GM19099 (cell line): ENCODE data around the gene ERLIN1.

Experiments
- POLR2A ChIP-seq: IDR thresholded peaks from 3 replicates; pipeline ENCODE4 v1.6.1; 2011; ENCODE audit warnings: low read depth; ENCODE audit not compliant: insufficient read length; ENCODE audit errors: extremely low read depth

Gene ERLIN1

GRCh38 chr10:100129424-100129823 lies 56.4 kb downstream of the ERLIN1 start:
- no peak for TF ChIP-seq POLR2A

DNA sequence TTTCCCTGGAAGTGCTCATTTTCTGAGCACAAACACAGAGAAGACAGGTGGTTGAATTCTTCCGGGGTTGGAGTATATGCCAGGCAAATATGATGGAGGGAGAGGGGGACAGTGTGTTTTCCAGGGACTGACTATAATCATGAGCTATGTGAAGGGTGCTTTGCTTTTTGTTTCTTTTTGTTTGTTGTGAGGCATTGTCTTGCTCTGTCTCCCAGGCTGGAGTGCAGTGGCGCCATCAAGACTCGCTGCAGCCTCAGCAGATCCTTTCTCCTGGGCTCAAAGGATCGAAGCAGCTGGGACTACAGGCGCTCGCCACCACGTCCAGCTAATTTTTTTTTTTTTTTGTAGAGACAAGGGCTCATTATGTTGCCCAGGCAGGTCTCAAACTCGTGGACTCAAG lies 56.9 kb downstream of the ERLIN1 start:
- TF ChIP-seq POLR2A: no peak

- no peak for TF ChIP-seq POLR2A
Measured at GRCh38 chr10:100124097-100124496, 61.7 kb downstream of the ERLIN1 start.

DNA sequence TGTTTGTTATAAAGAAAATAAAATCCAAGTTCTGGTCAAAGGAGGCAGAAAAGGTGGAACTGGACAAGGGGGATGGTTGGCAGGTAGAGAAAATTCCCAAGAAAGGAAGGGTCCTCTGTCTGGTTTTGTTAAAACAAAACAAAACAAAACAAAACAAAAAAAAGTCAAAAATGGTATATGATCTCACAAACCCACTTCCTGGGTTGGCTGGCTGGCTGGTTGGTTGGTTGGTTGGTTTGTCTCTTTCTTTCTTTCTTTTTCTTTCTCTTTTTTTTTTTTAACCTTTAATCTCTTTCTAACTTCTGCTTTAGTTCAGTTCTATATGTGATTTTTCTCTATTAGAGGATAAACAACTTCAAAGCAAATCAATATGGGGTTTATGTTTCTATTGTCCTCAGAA lies 63.0 kb downstream of the ERLIN1 start:
- no peak for TF ChIP-seq POLR2A

DNA sequence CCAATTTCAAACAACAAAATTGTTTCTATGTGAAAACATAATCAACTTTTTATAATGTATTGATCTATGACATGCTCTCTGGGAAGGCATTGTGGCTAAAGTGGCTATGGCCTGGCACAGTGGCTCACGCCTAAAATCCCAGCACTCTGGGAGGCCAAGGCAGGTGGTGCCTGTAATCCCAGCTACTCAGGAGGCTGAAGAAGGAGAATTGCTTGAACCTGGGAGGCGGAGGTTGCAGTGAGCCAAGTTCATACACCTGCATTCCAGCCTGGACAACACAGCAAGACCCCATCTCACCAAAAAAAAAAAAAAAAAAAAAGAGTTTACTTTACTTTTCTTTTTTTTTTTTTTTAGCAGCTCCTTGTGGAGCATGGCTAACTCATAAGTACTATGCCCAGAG lies 65.3 kb downstream of the ERLIN1 start:
- TF ChIP-seq POLR2A: no peak

DNA sequence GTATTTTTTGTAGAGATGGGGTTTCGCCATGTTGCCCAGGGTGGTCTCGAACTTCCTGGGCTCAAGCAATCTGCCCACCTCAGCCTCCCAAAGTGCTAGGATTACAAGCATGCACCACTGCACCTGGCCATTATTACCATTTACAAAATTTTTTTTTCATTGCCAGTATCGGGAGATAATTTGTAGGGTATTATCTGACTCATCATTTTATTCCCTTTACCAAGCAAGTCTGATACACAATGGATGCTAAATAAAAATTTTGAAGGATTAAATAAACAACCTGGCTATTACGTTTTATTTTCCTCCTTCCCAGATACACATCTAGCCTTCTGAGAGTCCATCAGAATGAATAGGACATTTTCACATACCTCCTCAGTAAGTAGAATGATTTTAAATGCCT lies 66.1 kb downstream of the ERLIN1 start:
- TF ChIP-seq POLR2A: no peak

GRCh38 chr10:100114976-100115770 lies 70.7 kb downstream of the ERLIN1 start:
- TF ChIP-seq POLR2A: no peak

GRCh38 chr10:100114460-100114859 lies 71.4 kb downstream of the ERLIN1 start:
- no peak for TF ChIP-seq POLR2A

- no peak for TF ChIP-seq POLR2A
Measured at GRCh38 chr10:100109670-100110069, 76.2 kb downstream of the ERLIN1 start.

DNA sequence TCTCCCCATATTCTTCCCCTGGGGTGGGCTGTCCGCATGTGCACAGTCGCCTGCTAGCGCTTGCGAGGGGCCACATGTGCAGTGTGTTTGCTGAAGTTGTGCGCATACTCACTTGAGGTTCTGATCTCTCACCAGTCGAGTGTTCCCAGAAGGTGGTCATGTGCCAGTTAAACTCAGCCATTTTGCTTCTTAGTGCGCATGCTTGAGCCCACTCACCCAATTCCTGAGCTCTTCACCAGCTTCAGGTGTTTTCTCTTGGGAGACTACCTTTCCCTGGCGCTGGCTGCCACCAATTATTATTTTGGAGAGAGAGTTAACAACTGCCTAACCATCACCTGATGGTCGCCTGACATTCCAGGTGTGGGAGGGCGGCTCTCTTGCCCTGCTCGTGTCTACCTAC lies 79.0 kb downstream of the ERLIN1 start:
- no peak for TF ChIP-seq POLR2A

GRCh38 chr10:100104300-100104699 lies 81.5 kb downstream of the ERLIN1 start:
- TF ChIP-seq POLR2A: no peak

DNA sequence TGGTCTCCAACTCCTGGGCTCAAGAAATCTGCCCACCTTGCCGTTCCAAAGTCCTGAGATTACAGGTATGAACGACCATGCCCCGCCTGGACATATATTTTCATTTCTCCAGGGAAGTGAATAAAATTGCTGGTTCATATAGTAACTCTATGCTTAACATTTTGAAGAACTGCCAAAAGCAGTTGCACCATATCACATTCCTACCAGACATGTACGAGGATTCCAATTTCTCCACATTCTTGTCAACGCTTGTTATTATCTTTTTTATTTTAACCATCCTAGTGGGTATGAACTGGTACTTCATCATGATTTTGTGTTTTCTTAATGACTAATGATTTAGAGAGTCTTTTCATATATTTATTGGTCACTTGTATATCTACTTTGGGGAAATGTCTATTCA lies 82.2 kb downstream of the ERLIN1 start:
- TF ChIP-seq POLR2A: no peak

- no peak for TF ChIP-seq POLR2A
Measured at GRCh38 chr10:100101192-100102076, 84.4 kb downstream of the ERLIN1 start.

DNA sequence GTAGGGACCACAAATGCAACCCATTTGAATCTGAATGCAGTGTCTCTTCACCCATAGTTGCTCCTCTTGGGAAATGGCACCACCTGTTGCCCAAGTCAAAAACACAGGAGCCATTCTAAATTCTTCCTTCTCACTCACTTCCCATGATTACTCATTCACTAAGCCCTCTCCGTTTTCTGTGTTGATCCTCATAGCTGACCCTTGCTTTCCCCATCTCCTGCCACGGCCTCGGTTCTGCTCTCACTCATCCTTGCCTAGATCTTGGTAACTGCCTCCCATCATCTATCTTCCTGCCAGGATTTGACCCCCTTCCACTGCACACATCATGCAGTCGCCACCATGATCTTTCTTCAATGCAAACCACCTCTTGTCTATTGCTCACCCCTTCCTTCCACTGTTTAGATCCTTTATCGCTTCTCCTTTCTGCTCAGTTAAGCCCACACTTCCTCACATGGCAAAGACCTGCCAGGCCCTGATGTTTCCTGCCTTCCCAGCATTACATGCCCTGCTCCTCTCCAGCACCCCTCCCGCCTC lies 85.1 kb downstream of the ERLIN1 start:
- TF ChIP-seq POLR2A: no peak
